IPS DF 6.9 (cell line): ENCODE data around the gene WDR26.
"Not testable (repeated sequence)": the region's sequence is repeated elsewhere in the genome, so short reads cannot be mapped to it uniquely, and the experiment has no call there.

Source experiments
- DNase-seq: peaks from one replicate; pipeline ENCODE4 v3.0.0-alpha.2; 2013; ENCODE audit warnings: low read depth, low spot score
- H3K27ac ChIP-seq: one replicate; pipeline ENCODE4 v1.5.1; 2013; ENCODE audit warnings: low read length, control low read depth
- H3K27me3 ChIP-seq: 2 replicates; pipeline ENCODE4 v1.6.1; 2013; ENCODE audit warnings: mild to moderate bottlenecking, low read length; ENCODE audit not compliant: control insufficient read depth, insufficient read depth
- H3K36me3 ChIP-seq: 2 replicates; pipeline ENCODE4 v1.6.1; 2013; ENCODE audit warnings: low read length; ENCODE audit not compliant: control insufficient read depth, insufficient read depth
- H3K4me1 ChIP-seq: 2 replicates; pipeline ENCODE4 v1.6.1; 2013; ENCODE audit warnings: low read length; ENCODE audit not compliant: control insufficient read depth, insufficient read depth
- H3K4me3 ChIP-seq: 2 replicates; pipeline ENCODE4 v1.5.1; 2013; ENCODE audit warnings: mild to moderate bottlenecking, low read length
- H3K9me3 ChIP-seq: 2 replicates; pipeline ENCODE4 v1.6.1; 2013; ENCODE audit warnings: low read length, inconsistent platforms; ENCODE audit not compliant: control insufficient read depth, insufficient read depth
- WGBS: extraction: QIAGEN DNeasy Blood & Tissue Kit; methylation state at CpG from one replicate; pipeline ENCODE4 v1.1.7; 2013; ENCODE audit warnings: mixed read lengths, missing lambda C conversion rate; ENCODE audit not compliant: insufficient read length, insufficient coverage; 5-methylcytosine and 5-hydroxymethylcytosine counted together

The WDR26 gene

DNA sequence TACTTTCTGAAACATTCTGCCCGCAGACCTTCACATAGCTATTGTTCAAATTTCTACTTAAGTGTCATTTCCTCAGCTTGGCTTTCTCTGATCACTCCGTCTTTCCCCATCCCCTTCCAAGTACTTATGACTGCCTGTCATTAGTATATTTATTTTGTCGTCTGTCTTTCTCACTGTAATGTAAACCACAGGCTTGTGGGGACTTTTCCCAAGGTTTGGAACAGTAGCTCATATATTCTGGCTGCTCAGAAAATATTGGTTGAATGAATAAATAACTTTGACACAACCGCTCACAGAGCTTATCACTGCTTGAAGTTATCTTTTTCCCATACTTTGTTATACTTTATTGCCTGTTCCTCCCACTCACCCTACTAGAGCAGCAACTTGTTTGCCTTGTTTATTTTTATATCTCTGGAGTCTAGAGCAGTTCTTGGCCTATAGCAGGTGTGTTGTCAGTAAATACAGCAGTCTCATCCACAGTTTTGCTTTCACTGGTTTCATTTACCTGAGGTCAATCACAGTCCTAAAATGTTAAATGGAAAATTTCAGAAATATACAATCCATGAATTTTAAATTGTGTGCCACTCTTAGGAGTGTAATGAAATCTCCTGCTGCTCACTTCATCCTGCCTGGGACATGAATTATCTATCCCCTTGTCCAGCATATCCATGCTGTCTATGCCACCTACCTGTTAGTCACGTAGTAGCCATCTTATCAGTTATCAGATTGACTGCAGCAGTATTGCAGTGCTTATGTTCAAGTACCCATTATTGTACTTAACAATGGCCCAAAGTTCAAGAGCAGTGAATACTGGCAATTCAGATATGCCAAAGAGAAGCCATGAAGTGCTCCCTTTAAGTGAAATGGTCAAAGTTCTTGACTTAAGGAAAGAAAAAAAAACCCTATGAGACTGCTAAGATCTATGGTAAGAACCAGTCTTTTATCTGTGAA, 80.3 kb downstream of the WDR26 start:
- H3K4me1 ChIP-seq = no peaks in the 10 kb centered on the region
- WGBS = no CpG with 5 or more reads among the region's 5 CpGs
- no peaks in the 10 kb centered on the region for H3K9me3 ChIP-seq
- no peak for DNase-seq
- H3K36me3 ChIP-seq = no peaks in the 10 kb centered on the region; the same call in 1 of the 2 replicates
- no peak overlapping the region for H3K4me3 ChIP-seq
- H3K27me3 ChIP-seq = no peaks in the 10 kb centered on the region
- no peak overlapping the region for H3K27ac ChIP-seq

DNA sequence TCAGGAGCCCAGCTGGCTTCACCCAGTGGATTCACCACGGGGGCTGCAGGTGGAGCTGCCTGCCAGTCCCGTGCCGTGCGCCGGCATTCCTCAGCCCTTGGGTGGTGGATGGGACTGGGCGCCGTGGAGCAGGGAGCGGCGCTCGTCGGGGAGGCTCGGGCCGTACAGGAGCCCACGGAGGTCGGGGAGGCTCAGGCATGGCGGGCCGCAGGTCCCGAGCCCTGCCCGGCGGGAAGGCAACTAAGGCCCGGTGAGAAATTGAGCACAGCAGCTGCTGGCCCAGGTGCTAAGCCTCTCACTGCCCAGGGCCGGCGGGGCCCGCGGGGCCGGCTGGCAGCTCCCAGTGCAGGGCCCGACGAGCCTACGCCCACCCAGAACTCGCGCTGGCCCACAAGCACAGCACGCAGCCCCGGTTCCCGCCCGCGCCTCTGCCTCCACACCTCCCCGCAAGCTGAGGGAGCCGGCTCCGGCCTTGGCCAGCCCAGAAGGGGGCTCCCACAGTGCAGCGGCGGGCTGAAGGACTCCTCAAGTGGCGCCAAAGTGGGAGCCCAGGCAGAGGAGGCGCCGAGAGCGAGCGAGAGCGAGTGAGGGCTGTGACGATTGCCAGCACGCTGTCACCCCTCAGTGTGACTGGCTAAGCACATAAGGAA, 82.0 kb downstream of the WDR26 start:
- H3K27ac ChIP-seq, H3K4me3 ChIP-seq, DNase-seq, H3K27me3 ChIP-seq, H3K36me3 ChIP-seq, H3K9me3 ChIP-seq, H3K4me1 ChIP-seq: not testable (repeated sequence)
- no CpG with 5 or more reads among the region's 49 CpGs for WGBS

DNA sequence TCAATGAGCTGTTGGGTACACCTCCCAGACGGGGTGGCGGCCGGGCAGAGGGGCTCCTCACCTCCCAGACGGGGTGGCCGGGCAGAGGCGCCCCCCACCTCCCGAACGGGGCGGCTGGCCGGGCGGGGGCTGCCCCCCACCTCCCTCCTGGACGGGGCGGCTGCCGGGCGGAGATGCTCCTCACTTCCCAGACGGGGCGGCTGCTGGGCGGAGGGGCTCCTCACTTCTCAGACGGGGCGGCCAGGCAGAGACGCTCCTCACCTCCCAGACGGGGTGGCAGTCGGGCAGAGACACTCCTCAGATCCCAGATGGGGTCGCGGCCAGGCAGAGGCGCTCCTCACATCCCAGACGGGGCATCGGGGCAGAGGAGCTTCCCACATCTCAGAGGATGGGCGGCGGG, 84.9 kb downstream of the WDR26 start:
- not testable (repeated sequence) for H3K27ac ChIP-seq, DNase-seq, H3K4me3 ChIP-seq, H3K4me1 ChIP-seq, H3K36me3 ChIP-seq, H3K9me3 ChIP-seq, H3K27me3 ChIP-seq
- no CpG with 5 or more reads among the region's 30 CpGs for WGBS

DNA sequence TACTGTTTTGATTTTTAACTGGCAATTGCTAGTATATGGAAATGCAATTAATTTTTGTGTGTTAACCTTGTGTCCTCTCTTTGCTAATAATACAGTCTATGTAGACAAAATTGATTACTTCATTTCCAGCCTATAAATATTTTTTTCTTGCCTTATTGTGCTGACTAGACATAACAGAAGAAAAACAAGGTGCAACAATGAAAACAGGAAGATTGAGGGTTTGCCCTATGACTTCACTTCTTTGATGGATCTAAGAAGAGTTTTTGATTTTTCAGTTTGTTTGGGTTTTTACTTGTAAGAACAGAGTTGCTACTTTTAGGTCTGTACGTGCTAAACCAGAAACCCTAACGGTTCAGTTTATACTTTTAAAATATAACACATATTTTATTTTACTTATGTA, 86.5 kb downstream of the WDR26 start:
- no peaks in the 10 kb centered on the region for H3K4me1 ChIP-seq
- H3K4me3 ChIP-seq = no peak overlapping the region
- H3K27ac ChIP-seq = no peak overlapping the region
- no peaks in the 10 kb centered on the region for H3K27me3 ChIP-seq
- DNase-seq = no peak
- H3K36me3 ChIP-seq = no peaks in the 10 kb centered on the region
- no peaks in the 10 kb centered on the region; the same call in 1 of the 2 replicates for H3K9me3 ChIP-seq
- WGBS = no CpG with 5 or more reads among the region's 2 CpGs

DNA sequence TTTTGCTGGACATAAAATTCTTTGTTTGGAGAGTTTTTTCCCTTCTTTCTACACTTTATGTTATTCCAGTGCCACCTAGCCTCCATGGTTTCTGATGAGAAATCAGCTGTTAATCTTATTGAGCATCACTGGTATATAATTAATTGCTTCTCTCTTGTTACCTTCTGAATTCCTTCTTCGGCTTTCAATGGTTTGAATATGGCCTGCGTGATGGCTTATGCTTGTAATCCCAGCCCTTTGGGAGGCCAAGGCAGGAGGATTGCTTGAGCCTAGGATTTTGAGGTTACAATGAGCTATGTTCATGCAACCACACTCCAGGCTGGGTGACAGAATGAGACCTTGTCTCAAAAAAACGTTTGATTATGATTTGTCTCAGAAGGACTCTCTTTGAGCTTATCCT, 90.9 kb downstream of the WDR26 start:
- no peak overlapping the region for H3K27ac ChIP-seq
- WGBS = no CpG with 5 or more reads among the region's 3 CpGs
- no peaks in the 10 kb centered on the region; the same call in 1 of the 2 replicates for H3K9me3 ChIP-seq
- no peaks in the 10 kb centered on the region for H3K36me3 ChIP-seq
- H3K4me1 ChIP-seq = peaks cover 4% of the 10 kb centered on the region; the same call in 1 of the 2 replicates
- DNase-seq = no peak
- no peak overlapping the region for H3K4me3 ChIP-seq
- H3K27me3 ChIP-seq = no peaks in the 10 kb centered on the region

DNA sequence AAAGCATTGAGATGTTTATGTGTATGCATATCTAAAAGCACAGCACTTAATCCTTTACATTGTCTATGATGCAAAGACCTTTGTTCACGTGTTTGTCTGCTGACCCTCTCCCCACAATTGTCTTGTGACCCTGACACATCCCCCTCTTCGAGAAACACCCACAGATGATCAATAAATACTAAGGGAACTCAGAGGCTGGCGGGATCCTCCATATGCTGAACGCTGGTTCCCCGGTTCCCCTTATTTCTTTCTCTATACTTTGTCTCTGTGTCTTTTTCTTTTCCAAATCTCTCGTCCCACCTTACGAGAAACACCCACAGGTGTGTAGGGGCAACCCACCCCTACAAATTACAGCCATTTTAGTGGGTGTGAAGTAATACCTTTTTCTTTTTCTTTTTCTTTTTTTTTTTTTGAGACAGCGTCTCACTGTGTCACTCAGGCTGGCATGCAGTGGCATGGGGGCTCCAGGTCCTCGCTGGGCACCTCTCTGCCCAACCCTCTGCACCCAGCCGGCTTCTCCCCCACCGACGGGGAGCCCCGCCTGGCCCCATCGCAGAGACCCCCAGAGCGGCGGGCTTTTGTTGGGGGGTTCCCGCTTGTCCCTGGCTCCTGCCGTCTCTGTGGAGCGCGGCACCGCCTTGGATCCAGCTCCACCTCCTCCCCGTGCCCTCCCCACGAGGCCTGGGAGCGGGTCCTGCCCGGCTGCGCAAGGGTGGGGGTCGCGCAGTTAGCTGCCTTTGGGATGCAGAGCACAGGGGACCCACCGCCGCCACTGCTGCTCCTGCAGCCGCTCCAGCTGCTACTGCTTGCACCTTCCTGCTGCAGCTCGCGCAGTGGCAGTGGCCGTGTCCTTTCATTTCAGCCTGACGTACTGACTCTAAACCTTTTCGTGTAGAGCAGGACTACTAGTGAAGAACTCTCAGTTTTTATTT, 93.9 kb downstream of the WDR26 start:
- not testable (repeated sequence) for H3K27ac ChIP-seq, H3K4me3 ChIP-seq, H3K36me3 ChIP-seq, H3K27me3 ChIP-seq, DNase-seq, H3K4me1 ChIP-seq, H3K9me3 ChIP-seq
- no CpG with 5 or more reads among the region's 36 CpGs for WGBS

DNA sequence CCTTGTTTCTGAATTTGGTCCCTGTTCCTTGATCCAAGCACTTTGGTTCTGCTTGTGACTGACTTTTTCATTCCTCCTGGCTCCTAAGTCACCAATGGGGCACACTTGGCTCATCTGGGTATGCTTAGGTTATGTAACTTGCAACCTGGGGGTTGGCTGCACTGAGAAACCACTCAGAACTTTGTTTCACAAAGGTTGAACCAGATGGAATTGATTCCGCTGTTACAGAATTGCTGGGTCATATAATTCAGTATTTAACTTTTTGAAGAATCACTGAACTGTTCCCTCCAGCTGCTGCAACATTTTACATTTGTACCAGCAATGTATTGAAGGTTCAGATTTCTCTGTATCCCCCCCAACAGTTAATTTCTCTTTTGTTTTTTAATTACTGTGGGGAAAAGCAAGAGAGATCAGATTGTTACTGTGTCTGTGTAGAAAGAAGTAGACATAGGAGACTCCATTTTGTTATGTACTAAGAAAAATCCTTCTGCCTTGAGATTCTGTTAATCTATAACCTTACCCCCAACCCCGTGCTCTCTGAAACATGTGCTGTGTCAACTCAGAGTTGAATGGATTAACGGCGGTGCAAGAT, 95.1 kb downstream of the WDR26 start:
- no peaks in the 10 kb centered on the region; the same call in 1 of the 2 replicates for H3K9me3 ChIP-seq
- DNase-seq = no peak
- WGBS = no CpG with 5 or more reads among the region's 4 CpGs

DNA sequence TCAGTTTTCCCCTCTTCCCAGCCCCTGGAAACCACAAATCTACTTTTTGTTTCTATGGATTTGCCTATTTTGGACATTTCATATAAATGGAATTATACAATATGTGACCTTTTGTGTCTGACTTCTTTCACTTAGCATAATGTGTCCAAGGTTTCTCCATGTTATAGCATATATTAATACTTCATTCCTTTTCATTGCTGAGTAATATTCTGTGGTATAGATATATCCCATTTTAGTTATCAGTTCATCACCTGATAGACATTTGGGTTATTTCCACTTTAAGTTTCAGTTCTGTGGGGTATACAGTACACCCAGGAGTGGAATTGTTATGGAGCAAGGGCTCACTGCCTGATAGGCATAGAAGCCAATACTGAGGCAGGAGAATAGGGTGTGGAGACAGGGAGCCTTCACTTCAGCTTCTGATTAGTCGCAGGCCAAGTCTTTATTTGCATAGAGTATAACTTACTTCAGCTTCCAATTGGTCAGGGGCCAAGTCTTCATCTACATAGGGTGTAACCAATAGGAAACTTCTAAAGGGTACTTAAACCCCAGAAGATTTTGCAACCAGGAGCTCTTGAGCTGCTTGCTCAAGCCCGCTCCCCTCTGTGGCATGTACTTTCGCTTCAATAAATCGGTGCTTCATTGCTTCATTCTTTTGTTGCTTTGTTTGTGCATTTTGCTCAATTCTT, 96.3 kb downstream of the WDR26 start:
- Histone ChIP-seq H3K27me3 (no peaks in the 10 kb centered on the region), H3K9me3 (no peaks in the 10 kb centered on the region), H3K4me3 (no peak overlapping the region), H3K36me3 (no peaks in the 10 kb centered on the region), H3K4me1 (peaks cover 4% of the 10 kb centered on the region; the same call in 1 of the 2 replicates), H3K27ac (no peak overlapping the region)
- no peak for DNase-seq
- WGBS = no CpG with 5 or more reads among the region's 4 CpGs

More for the DNA sequence above, 95.1 kb downstream of the WDR26 start:
- Histone ChIP-seq H3K4me3 (no peak overlapping the region), H3K27me3 (no peaks in the 10 kb centered on the region), H3K4me1 (peaks cover 4% of the 10 kb centered on the region; the same call in 1 of the 2 replicates), H3K36me3 (no peaks in the 10 kb centered on the region), H3K27ac (no peak overlapping the region)
